GM10266 (cell line): Measurements from ENCODE around the gene PRDX5.

Experiments
- DNase-seq: peaks from one replicate; pipeline ENCODE4 v3.0.0; 2012; ENCODE audit errors: extremely low spot score
- TF ChIP-seq, protein P1 (sequence below): IDR thresholded peaks from 2 replicates; pipeline ENCODE4 v1.5.1; 2012; ENCODE audit warnings: mild to moderate bottlenecking, low read depth; ENCODE audit not compliant: control insufficient read depth, insufficient read depth; ENCODE audit errors: missing control alignments

Gene PRDX5

GRCh38 chr11:64348383-64349024 is 30.6 kb downstream of the PRDX5 start:
- TF ChIP-seq, protein P1, sequence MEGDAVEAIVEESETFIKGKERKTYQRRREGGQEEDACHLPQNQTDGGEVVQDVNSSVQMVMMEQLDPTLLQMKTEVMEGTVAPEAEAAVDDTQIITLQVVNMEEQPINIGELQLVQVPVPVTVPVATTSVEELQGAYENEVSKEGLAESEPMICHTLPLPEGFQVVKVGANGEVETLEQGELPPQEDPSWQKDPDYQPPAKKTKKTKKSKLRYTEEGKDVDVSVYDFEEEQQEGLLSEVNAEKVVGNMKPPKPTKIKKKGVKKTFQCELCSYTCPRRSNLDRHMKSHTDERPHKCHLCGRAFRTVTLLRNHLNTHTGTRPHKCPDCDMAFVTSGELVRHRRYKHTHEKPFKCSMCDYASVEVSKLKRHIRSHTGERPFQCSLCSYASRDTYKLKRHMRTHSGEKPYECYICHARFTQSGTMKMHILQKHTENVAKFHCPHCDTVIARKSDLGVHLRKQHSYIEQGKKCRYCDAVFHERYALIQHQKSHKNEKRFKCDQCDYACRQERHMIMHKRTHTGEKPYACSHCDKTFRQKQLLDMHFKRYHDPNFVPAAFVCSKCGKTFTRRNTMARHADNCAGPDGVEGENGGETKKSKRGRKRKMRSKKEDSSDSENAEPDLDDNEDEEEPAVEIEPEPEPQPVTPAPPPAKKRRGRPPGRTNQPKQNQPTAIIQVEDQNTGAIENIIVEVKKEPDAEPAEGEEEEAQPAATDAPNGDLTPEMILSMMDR = no peak
- DNase-seq = no peak

- no peak for DNase-seq
- TF ChIP-seq, protein P1 = no peak
Observed at GRCh38 chr11:64349025-64349387, 31.1 kb downstream of the PRDX5 start.

GRCh38 chr11:64349404-64349803 is 31.5 kb downstream of the PRDX5 start:
- DNase-seq = no peak
- TF ChIP-seq, protein P1 = no peak

- DNase-seq = no peak
- TF ChIP-seq, protein P1 = no peak
Observed at GRCh38 chr11:64351136-64351631, 33.3 kb downstream of the PRDX5 start.

GRCh38 chr11:64352099-64352994 is 34.4 kb downstream of the PRDX5 start:
- TF ChIP-seq, protein P1 = no peak
- no peak for DNase-seq

DNA sequence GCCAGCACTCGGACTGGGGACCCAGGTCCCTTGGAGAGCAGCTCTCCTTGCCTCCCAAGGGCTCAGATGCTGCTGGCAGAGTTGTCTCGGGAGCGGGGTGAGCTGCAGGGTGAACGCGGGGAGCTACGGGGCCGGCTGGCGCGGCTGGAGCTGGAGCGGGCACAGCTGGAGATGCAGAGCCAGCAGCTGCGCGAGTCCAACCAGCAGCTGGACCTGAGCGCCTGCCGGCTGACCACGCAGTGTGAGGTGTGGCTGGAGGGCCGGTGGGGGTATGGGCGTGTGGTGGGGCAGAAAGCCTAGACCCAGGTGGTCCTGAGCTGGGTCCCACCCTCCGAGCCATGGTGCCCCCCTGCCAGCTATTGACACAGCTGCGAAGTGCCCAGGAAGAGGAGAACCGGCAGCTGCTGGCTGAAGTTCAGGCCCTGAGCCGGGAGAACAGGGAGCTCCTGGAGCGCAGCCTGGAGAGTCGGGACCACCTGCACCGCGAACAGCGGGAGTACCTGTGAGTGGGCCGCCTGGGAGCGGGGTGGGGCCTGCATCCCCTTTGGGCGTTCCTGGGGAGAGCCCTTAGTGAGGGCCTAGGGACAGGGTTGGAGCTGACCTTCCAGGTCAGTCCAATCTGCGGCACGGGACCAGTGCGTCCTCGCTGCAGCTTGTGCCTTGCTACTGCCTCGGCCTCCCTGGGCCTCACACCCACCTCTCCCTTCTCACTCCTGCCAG is 35.2 kb downstream of the PRDX5 start:
- DNase-seq = no peak
- TF ChIP-seq, protein P1 = no peak
